NCI-H1930 (cell line): Measurements from ENCODE around the gene PHACTR3.

ENCODE experiments used
- DNase-seq, 2 experiments: peaks; one replicate each; lab custom pipeline; 2025; lab: John Stamatoyannopoulos, UW

PHACTR3 gene

GRCh38 chr20:59735486-59735885 is 131.1 kb downstream of the PHACTR3 start:
- no peak for DNase-seq

GRCh38 chr20:59735917-59736316 is 131.6 kb downstream of the PHACTR3 start:
- DNase-seq, result no peak

GRCh38 chr20:59736366-59736765 is 132.0 kb downstream of the PHACTR3 start:
- no peak for DNase-seq

- no peak for DNase-seq
Observed at GRCh38 chr20:59737073-59737666, 132.8 kb downstream of the PHACTR3 start.

- no peak for DNase-seq
Observed at GRCh38 chr20:59737816-59738215, 133.5 kb downstream of the PHACTR3 start.

GRCh38 chr20:59738851-59739250 is 134.5 kb downstream of the PHACTR3 start:
- no peak for DNase-seq

- DNase-seq, result no peak
Observed at GRCh38 chr20:59740621-59741020, 136.3 kb downstream of the PHACTR3 start.

GRCh38 chr20:59741073-59741472 is 136.7 kb downstream of the PHACTR3 start:
- DNase-seq, result no peak

- DNase-seq, result no peak
Observed at GRCh38 chr20:59742351-59743095, 138.2 kb downstream of the PHACTR3 start.

- no peak for DNase-seq
Observed at GRCh38 chr20:59743308-59743707, 139.0 kb downstream of the PHACTR3 start.

GRCh38 chr20:59743767-59744485 is 139.6 kb downstream of the PHACTR3 start:
- DNase-seq, result no peak

- no peak for DNase-seq
Observed at GRCh38 chr20:59744756-59745155, 140.4 kb downstream of the PHACTR3 start.

GRCh38 chr20:59745201-59745600 is 140.9 kb downstream of the PHACTR3 start:
- DNase-seq, result no peak

- no peak for DNase-seq
Observed at GRCh38 chr20:59745716-59746115, 141.4 kb downstream of the PHACTR3 start.

GRCh38 chr20:59746155-59746554 is 141.8 kb downstream of the PHACTR3 start:
- DNase-seq, result no peak

GRCh38 chr20:59747671-59748515 is 143.6 kb downstream of the PHACTR3 start:
- no peak for DNase-seq

GRCh38 chr20:59748619-59749191 is 144.4 kb downstream of the PHACTR3 start:
- DNase-seq, result no peak

GRCh38 chr20:59749301-59749700 is 145.0 kb downstream of the PHACTR3 start:
- DNase-seq, result no peak

GRCh38 chr20:59750209-59750840 is 146.0 kb downstream of the PHACTR3 start:
- no peak for DNase-seq

- peak; percentile 34 to 58 for DNase-seq
Observed at GRCh38 chr20:59751075-59751711, 146.9 kb downstream of the PHACTR3 start.

GRCh38 chr20:59752101-59752586 is 147.8 kb downstream of the PHACTR3 start:
- DNase-seq, result no peak
